HepG2 (cell line): ENCODE data around the gene IQCK.

Experiments used
- CTCF ChIP-seq: sonication (generic); formaldehyde crosslinking; IDR thresholded peaks from 2 replicates; pipeline ENCODE4 v1.5.0; 2020; ENCODE audit warnings: mild to moderate bottlenecking, missing genetic modification reagents, moderate library complexity
- DNMT1 ChIP-seq: sonication (generic); formaldehyde crosslinking; IDR thresholded peaks from 2 replicates; pipeline ENCODE4 v1.5.1; 2020; ENCODE audit warnings: mild to moderate bottlenecking, missing genetic modification reagents
- EED ChIP-seq: sonication (generic); formaldehyde crosslinking; IDR thresholded peaks from 2 replicates; pipeline ENCODE4 v1.5.0; 2020; ENCODE audit warnings: mild to moderate bottlenecking, missing genetic modification reagents
- FOXK1 ChIP-seq: sonication (generic); formaldehyde crosslinking; IDR thresholded peaks from 2 replicates; pipeline ENCODE4 v1.4.0; 2020; ENCODE audit warnings: low read depth, missing genetic modification reagents, borderline replicate concordance
- HNF1A ChIP-seq, 2 experiments: sonication (generic) in 1 of 2; formaldehyde crosslinking in 1 of 2; IDR thresholded peaks; 2 replicates each; pipeline versions ENCODE4 v1.4.0 to v1.6.1; 2016 to 2020; ENCODE audit warnings: borderline replicate concordance in 1 of 2, low read depth in 1 of 2, mild to moderate bottlenecking in 1 of 2, missing genetic modification reagents in 1 of 2
- MEF2D ChIP-seq: sonication (generic); formaldehyde crosslinking; IDR thresholded peaks from 2 replicates; pipeline ENCODE4 v1.5.1; 2020; ENCODE audit warnings: mild to moderate bottlenecking, missing genetic modification reagents
- SIN3A ChIP-seq: IDR thresholded peaks from 2 replicates; pipeline ENCODE4 v1.6.1; 2011; ENCODE audit warnings: low read depth, mild to moderate bottlenecking, control low read depth, low read length, borderline replicate concordance
- TFDP1 ChIP-seq: IDR thresholded peaks from 2 replicates; pipeline ENCODE4 v1.6.1; 2016; ENCODE audit warnings: missing compliant biosample characterization, missing genetic modification reagents, borderline replicate concordance
- ZC3H4 ChIP-seq: sonication (generic); formaldehyde crosslinking; IDR thresholded peaks from 2 replicates; pipeline ENCODE4 v1.4.0; 2020; ENCODE audit warnings: missing genetic modification reagents, borderline replicate concordance
- ZSCAN20 ChIP-seq: sonication (generic); formaldehyde crosslinking; IDR thresholded peaks from 2 replicates; pipeline ENCODE4 v1.4.0; 2020; ENCODE audit warnings: missing genetic modification reagents, mild to moderate bottlenecking, borderline replicate concordance

- TF ChIP-seq ZSCAN20, result no peak
- TF ChIP-seq ZC3H4 (CRISPR knock-in tag), result no peak
- TF ChIP-seq MEF2D (CRISPR knock-in tag), result no peak
- TF ChIP-seq DNMT1 (CRISPR knock-in tag), result no peak
- TF ChIP-seq FOXK1 (CRISPR knock-in tag), result no peak
- TF ChIP-seq TFDP1 (CRISPR knock-in tag), result no peak
- no peak for TF ChIP-seq CTCF (CRISPR knock-in tag)
- TF ChIP-seq HNF1A (IDR thresholded peaks at IDR 0.05; ENCODE audit: low read depth), result no peak
- no peak for TF ChIP-seq HNF1A (CRISPR knock-in tag; IDR thresholded peaks at IDR 0.05; ENCODE audit: borderline replicate concordance)
- TF ChIP-seq EED (CRISPR knock-in tag), result no peak
- TF ChIP-seq SIN3A, result no peak
These were observed 39.9 kb downstream of the IQCK start for GRCh38 chr16:19757762-19758595.
